GM19099 (cell line): ENCODE measurements around the gene MSH3.

Experiments
- POLR2A ChIP-seq: IDR thresholded peaks from 3 replicates; pipeline ENCODE4 v1.6.1; 2011; ENCODE audit warnings: low read depth; ENCODE audit not compliant: insufficient read length; ENCODE audit errors: extremely low read depth

Gene MSH3

GRCh38 chr5:80644900-80645299 is 9.6 kb upstream of the MSH3 start:
- no peak for TF ChIP-seq POLR2A

- no peak for TF ChIP-seq POLR2A
These were observed 7.5 kb upstream of the MSH3 start for GRCh38 chr5:80646926-80647325.

DNA sequence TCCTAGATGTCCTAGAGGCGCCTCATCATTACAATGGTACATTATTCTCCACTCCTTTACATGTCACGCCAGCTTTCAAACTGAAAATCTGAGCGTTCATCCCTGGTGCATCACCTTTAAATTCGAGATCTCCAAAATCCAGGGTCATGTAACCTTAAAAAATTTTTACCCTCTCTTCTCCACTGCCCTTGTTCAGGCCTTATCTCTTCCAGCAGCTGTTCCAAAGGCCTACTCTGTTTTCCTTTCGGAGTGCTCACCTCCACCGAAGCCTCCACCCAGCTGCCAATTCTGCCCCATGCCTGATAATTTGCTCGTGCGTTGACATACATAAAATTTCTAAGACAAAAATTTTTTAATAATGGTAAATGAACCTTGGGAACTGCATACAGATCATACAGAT is 950 bp upstream of the MSH3 start:
- no peak for TF ChIP-seq POLR2A

DNA sequence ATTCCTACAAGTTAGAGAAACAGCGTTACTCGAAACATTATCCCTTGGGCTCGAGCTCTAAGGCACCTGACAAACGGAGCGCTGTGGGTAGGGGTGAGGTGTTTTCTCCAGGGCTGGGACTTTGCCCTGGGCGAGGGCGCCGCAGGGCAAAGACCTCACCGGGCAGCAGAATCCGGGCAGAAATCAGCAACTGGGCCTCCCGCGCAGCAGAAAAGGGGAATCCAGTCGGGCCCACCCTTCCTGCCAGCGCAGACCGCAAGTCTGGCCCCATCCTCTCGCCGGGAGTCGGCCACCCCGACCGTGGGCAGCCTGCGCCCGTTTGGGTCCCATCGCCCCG is 430 bp upstream of the MSH3 start:
- no peak for TF ChIP-seq POLR2A

DNA sequence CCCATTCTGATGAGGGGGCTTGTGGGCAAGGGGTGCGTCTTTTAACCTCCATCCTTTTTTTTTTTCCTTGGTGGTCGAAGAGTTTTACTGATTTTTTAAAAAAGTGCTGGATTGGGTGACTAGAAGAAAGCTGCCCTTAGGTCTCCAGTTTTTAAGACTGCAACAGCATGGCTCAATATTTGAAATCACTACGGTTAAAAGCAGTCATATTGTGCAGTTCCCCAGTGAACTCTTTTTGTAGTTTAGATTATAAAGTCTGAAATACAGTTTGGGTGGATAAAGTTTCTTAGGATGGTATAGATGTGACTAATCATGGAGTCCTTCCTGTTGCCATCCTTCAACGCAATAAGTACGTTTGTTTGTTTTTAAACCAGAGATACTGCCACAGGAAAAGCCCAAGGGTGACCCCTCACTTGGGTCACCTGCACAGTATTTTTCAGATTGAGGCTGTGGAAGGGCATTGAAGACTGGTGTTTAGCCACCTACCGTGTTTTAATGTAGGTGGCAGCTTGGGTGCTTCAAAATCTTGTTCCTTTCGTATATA is 851 bp downstream of the MSH3 start:
- TF ChIP-seq POLR2A: no peak

DNA sequence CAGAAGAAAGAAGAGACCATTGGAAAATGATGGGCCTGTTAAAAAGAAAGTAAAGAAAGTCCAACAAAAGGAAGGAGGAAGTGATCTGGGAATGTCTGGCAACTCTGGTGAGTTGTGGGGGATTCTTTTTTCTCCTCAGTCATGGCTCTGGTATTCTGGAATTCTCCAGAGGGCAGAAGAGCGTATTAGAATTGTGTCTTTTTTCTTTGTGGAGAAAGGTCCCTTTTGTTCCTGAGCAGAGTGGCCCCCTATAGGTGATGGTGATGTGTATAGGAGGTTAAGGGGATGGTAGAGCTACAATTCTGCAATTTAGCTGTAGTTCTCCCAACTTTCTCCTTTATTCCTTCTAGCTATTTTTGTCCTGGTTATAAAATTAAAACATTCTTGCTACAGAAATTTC is 2.0 kb downstream of the MSH3 start:
- TF ChIP-seq POLR2A: no peak

DNA sequence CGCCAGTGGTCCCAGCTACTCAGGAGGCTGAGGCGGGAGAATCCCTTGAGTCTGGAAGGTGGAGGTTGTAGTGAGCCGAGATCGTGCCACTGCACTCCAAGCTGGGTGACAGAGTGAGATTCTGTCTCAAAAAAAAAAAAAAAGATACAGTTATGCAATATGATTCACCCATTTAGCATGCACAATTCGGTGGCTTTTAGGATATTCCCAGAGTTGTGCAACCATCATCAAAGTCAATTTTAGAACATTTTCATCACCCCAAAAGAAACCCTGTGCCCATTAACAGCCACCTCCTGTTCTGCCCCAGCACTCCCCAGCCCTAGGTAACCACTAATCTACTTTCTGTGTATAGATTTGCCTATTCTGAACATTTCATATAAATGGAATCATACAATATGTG is 4.7 kb downstream of the MSH3 start:
- no peak for TF ChIP-seq POLR2A

DNA sequence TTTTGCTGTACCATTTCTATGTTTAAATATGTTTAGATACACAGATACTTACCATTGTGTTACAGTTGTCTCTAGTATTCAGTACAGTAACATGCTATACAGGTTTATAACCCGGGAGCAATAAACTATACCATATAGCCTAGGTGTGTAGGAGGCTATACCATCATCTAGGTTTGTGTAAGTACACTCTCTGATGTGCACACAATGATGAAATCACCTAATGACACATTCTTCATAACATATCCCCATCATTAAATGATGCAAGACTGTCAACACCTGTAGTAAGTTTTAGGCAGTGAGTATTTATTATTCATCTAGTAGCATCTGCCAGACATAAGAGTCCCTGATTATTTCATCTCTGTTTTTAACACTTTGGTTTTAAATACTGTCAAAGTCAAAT is 7.7 kb downstream of the MSH3 start:
- no peak for TF ChIP-seq POLR2A

DNA sequence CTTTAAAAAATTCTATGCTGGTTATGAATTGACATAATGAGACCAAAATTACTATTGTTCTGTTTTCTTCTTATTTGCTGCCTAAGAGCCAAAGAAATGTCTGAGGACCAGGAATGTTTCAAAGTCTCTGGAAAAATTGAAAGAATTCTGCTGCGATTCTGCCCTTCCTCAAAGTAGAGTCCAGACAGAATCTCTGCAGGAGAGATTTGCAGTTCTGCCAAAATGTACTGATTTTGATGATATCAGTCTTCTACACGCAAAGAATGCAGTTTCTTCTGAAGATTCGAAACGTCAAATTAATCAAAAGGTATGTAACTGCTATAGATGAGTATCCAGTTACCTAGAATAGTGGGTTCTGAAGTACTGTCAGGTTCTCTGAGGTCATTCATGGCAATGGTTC is 10.6 kb downstream of the MSH3 start:
- TF ChIP-seq POLR2A: no peak

GRCh38 chr5:80667384-80667783 is 12.9 kb downstream of the MSH3 start:
- no peak for TF ChIP-seq POLR2A

DNA sequence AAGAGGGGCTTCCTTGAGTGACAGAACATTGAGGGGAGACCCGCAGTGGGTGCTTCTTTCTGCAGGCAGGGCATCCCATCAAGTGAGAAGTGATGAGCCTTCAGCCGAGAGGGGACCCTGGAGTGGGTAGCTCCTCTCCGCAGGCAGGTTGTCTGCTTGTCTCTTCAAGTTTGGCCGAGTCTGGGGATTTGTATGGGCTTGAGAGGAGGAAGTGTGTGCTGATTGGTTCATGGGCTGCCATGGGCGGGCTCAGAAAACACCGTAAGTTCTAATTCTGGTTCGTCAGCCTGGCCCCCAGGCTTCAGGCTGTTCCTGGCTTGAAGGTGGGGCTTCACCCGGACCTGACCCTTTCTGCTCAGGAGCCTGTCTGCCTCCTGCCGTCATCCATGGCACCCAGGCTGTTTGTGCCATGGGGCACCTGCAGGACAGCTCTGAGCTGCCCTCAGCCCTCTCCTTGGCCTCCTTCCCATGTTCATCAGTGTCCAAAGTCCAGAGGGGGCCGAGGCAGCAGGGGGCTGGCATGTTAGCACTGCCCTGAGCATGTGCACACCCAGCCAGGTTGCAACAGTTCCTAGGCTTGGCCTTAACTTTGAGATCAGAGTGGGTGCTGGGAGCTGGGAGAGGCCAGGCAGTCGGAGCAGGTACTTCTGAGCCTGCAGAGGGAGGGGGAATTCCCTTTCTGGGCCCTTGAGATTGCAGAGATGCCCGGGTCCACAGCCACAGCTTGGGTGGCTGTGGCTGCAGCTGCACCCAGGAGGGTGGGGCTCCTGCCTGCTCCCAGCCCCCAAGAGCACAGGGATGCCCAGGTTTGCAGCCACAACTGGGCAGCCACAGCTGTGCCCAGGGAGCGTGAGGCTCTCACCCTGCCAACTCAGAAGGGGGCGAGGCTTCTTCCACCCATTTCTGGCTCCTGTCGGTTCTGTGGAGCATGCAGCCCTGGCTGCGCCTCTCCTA is 13.8 kb downstream of the MSH3 start:
- TF ChIP-seq POLR2A: peak; percentile 60

- TF ChIP-seq POLR2A: no peak
These were observed 17.8 kb downstream of the MSH3 start for GRCh38 chr5:80672140-80672736.

- TF ChIP-seq POLR2A: no peak
These were observed 22.3 kb downstream of the MSH3 start for GRCh38 chr5:80676706-80677105.

DNA sequence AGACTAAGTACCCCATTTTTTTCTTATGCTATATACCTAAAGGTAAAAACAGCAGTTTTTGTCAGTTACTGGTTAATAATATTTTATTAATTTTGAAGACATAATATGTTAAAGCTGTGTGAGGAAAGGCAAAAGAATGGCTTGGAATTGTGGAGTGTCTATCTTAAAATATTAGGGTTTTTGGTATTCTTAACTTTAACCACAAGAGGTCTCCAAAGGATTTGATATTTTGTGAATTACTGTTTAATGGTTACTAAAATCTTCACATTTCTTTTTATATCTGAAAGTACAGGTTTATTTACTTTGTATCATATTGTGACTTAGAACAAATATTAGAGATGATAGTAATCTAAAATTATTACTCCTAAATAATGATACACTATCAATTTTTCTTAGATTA is 32.3 kb downstream of the MSH3 start:
- no peak for TF ChIP-seq POLR2A

DNA sequence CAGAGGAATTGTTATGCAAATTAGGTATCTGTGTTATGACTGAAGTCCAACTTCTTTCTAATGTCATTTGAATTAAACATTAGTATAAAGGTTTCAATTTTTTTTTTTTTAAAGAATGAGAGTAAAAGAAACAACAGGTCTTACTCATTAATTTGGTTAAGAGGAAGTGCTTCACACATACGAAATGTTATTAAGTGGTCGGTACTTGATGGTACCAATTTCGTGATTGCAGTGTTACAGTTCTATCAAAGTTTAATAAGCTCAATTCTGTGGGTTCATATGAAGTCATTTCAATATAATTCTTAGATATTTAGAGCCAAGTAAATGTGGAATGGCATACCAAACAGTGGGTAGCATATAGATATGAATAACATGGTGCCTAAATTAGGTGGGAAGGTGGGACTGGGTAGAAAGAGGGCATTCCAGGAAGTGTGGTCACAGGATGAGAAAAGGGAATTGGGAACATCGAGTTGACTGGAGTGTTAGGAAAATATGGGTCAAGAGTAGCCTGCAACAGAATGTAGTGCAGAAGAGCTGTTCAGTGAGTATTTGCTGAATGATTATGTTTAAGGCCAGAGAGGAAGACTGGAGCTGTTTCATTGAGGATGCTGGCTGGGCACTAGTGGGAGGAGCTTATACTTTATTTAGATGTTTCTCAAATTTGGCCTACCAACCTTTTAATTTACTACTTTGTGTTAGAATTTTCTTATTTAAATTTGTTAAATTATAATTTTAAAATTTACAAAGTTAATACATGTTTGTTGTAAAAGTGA is 34.4 kb downstream of the MSH3 start:
- TF ChIP-seq POLR2A: no peak

DNA sequence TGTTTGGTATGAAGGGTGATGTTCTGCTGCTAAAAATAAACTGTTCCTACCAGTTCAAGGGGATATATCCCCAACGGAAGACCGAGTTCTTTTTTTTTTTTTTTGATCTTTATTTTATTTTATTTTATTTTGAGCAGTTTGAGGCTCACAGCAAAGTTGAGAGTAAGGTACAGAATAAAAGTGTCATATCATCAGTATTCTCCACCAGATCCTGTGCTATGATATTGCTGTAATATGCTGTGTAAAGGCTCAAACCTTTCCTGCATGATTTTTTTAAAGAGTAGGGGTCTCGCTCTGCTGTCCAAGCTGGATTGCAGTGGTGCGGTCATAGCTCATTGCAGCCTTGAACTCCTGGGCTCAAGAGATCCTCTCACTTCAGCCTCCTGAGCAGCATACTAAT is 35.2 kb downstream of the MSH3 start:
- TF ChIP-seq POLR2A: no peak

DNA sequence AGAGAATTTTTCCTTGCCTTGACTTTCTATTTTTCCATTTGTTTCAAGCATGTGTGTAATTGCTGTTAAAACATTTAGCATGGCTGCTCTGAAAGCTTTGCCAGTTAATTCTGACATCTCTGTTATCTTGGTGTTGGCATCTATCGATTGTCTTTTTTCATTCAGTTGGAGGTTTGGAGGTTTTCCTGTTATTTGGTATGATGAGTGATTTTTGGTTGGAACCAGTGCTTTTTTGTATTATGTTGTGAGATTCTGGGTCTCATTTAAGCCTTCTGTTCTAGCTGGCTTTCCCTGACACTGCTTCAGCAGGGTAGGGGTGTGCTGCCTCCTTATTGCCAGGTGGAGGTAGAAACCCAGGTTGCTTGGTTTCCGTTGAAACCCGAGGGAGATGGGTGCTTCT is 41.2 kb downstream of the MSH3 start:
- TF ChIP-seq POLR2A: no peak
